ENCODE measurements around the gene FDXR.
"Not testable (repeated sequence)": the region's sequence is repeated elsewhere in the genome, so short reads cannot be mapped to it uniquely, and the experiment has no call there.

FDXR gene

GRCh38 chr17:74871356-74872076, 1.3 kb downstream of the FDXR start:
- DNase-seq, result no peak

GRCh38 chr17:74870512-74870911, 2.3 kb downstream of the FDXR start:
- DNase-seq, result no peak

GRCh38 chr17:74870028-74870427, 2.8 kb downstream of the FDXR start:
- DNase-seq, result not testable (repeated sequence)

GRCh38 chr17:74868908-74869255, 3.9 kb downstream of the FDXR start:
- DNase-seq, result no peak

- DNase-seq, result no peak
These were observed 4.4 kb downstream of the FDXR start for GRCh38 chr17:74868251-74868907.

GRCh38 chr17:74866198-74866835, 6.5 kb downstream of the FDXR start:
- DNase-seq, result no peak

GRCh38 chr17:74865504-74866197, 7.1 kb downstream of the FDXR start:
- no peak for DNase-seq

GRCh38 chr17:74864866-74865395, 7.9 kb downstream of the FDXR start:
- DNase-seq, result peak; percentile 30

GRCh38 chr17:74864297-74864865, 8.4 kb downstream of the FDXR start:
- no peak for DNase-seq

GRCh38 chr17:74863420-74864296, 9.1 kb downstream of the FDXR start:
- DNase-seq, result no peak

- no peak for DNase-seq
These were observed 9.9 kb downstream of the FDXR start for GRCh38 chr17:74862919-74863318.

GRCh38 chr17:74862108-74862901, 10.5 kb downstream of the FDXR start:
- peak; percentile 61 for DNase-seq

- no peak for DNase-seq
These were observed 11.1 kb downstream of the FDXR start for GRCh38 chr17:74861662-74862107.

GRCh38 chr17:74860872-74861661, 11.7 kb downstream of the FDXR start:
- DNase-seq, result no peak

GRCh38 chr17:74860229-74860871, 12.4 kb downstream of the FDXR start:
- peak; percentile 26 for DNase-seq

GRCh38 chr17:74859459-74860228, 13.2 kb downstream of the FDXR start, which contains the start of gene GRIN2C:
Gene GRIN2C, minus strand, starts transcription at chr17:74859885. Its CDS starts 4,793 bp downstream, at chr17:74855092.
- DNase-seq, result peak; percentile 4

GRCh38 chr17:74858672-74859458, 13.9 kb downstream of the FDXR start:
- no peak for DNase-seq

- DNase-seq, result no peak
These were observed 15.6 kb downstream of the FDXR start for GRCh38 chr17:74857191-74857590.

Measured in NCI-H1105 treated with DMSO at 0.1 percent for 48 hours (cell line).